Sigmoid colon (tissue), 4 donors: ENCODE results near the gene GDF3.

Source experiments
- CTCF ChIP-seq, 4 experiments: fragments of 450-650 bp in 3 of 4; fragments of 200-600 bp in 1 of 4; IDR thresholded peaks; one replicate each; pipeline ENCODE4 v1.5.1; 2016 to 2019; ENCODE audit warnings: antibody characterized with exemption in 4 of 4, mild to moderate bottlenecking in 3 of 4, moderate library complexity in 2 of 4
- EP300 ChIP-seq, 4 donors: sonication (generic); formaldehyde crosslinking; IDR thresholded peaks; one replicate each; pipeline ENCODE4 v1.6.1; 2017; ENCODE audit warnings: antibody characterized with exemption in 4 of 4
- POLR2A ChIP-seq, 2 donors: fragments of 450-650 bp; IDR thresholded peaks; one replicate each; pipeline ENCODE4 v1.6.1; 2016; ENCODE audit warnings: antibody characterized with exemption in 2 of 2, mild to moderate bottlenecking in 2 of 2, moderate library complexity in 2 of 2
- POLR2AphosphoS5 ChIP-seq, 4 donors: sonication (generic); formaldehyde crosslinking; IDR thresholded peaks; one replicate each; pipeline ENCODE4 v1.6.1; 2017; ENCODE audit warnings: antibody characterized with exemption in 4 of 4

- no peak for TF ChIP-seq POLR2A (IDR thresholded peaks at IDR 0.05)
- no peak for TF ChIP-seq EP300 (IDR thresholded peaks at IDR 0.05)
- TF ChIP-seq CTCF (IDR thresholded peaks at IDR 0.05): no peak
- no peak for TF ChIP-seq POLR2AphosphoS5 (IDR thresholded peaks at IDR 0.05)
Observed at GRCh38 chr12:7668171-7668570, 27.4 kb downstream of the GDF3 start.
